SH-SY5Y (cell line): ENCODE measurements around the gene UNC5C.

Experiments used
- GATA2 ChIP-seq: IDR thresholded peaks from 2 replicates; pipeline ENCODE4 v1.6.1; 2011; ENCODE audit warnings: mild to moderate bottlenecking, low read depth, low read length
- GATA3 ChIP-seq: IDR thresholded peaks from 2 replicates; pipeline ENCODE4 v1.6.1; 2011; ENCODE audit warnings: low read depth, mild to moderate bottlenecking, low read length, moderate library complexity

DNA sequence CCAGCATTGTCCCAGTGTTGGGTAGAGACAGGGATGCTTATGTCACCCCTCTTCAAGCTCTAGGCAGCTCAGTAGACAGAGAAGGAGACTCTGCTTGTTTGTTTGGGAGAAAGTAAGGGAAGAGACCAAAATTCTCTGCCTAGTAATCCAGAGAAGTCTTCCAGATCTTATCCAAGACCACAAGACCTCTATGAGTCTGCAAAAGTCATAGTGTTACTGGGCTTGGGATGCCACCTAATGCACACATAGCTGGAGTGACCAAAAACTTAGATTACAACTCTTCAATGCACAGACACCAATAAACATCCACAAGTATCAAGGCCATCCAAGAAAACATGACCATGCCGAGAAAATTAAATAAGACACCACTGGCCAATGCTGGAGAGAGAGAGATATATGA lies 205.5 kb downstream of the UNC5C start:
- TF ChIP-seq GATA2, result no peak
- no peak for TF ChIP-seq GATA3
